UCSD-AML1 (cell line): ENCODE data around the gene TPSAB1.

ENCODE experiments used
- DNase-seq: peaks from one replicate; lab custom pipeline; 2025; ENCODE audit not compliant: unreplicated experiment; lab: John Stamatoyannopoulos, UW

Gene TPSAB1

DNA sequence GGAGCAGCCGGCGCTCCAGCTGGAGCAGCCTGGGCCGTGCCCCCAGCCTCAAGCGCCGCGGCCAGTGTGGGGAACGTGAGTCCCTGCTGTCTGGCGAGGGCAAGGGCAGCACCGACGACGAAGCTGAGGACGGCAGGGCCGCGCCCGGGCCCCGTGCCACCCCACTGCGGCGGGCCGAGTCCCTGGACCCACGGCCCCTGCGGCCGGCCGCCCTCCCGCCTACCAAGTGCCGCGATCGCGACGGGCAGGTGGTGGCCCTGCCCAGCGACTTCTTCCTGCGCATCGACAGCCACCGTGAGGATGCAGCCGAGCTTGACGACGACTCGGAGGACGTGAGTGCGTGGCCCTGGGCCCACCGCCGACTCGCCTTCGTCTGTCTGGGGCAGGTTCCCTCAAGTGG is 31.4 kb upstream of the TPSAB1 start:
- no peak for DNase-seq

DNA sequence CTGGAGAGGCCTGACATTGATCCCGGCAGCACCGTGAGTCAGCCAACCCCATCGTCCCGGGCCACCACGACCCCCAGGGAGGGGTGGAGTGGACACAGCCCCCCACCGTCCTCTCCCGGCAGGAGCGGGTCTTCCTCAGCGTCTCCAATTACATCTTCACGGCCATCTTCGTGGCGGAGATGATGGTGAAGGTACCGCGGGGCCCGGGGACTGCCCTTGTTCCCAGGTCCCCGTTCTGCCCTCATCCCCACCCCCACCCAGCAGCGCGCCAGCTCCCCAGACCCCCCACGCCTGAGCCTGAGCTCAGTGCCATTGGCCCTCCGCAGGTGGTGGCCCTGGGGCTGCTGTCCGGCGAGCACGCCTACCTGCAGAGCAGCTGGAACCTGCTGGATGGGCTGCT is 30.0 kb upstream of the TPSAB1 start:
- no peak for DNase-seq

DNA sequence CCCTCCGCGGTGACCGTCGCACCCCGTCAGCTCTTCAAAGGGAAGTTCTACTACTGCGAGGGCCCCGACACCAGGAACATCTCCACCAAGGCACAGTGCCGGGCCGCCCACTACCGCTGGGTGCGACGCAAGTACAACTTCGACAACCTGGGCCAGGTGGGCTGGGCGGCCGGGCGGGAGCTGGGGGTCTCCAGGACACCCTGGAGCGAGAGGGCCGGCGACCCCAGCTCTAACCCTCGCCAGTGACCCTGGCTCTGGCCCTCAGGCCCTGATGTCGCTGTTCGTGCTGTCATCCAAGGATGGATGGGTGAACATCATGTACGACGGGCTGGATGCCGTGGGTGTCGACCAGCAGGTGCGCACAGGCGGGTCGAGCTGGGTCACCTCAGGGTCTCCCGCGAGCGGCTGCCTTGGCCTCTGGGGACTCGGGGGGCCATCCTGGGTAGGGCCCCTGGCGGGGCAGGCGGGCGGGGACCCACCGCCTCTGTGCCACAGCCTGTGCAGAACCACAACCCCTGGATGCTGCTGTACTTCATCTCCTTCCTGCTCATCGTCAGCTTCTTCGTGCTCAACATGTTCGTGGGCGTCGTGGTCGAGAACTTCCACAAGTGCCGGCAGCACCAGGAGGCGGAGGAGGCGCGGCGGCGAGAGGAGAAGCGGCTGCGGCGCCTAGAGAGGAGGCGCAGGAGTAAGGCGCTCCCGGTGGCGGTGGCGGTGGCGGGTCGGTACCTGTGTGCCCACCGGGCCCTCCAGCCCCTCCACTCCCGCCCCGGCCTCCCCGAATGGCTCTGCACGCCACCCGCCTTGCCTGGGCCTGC is 28.8 kb upstream of the TPSAB1 start:
- no peak for DNase-seq

GRCh38 chr16:1212616-1213194 is 27.8 kb upstream of the TPSAB1 start:
- DNase-seq = no peak

GRCh38 chr16:1213231-1213630 is 27.3 kb upstream of the TPSAB1 start:
- no peak for DNase-seq

- no peak for DNase-seq
Observed at GRCh38 chr16:1213796-1214372, 26.6 kb upstream of the TPSAB1 start.

GRCh38 chr16:1214719-1215118 is 25.8 kb upstream of the TPSAB1 start:
- no peak for DNase-seq

- no peak for DNase-seq
Observed at GRCh38 chr16:1215574-1216295, 24.8 kb upstream of the TPSAB1 start.

GRCh38 chr16:1216296-1216619 is 24.2 kb upstream of the TPSAB1 start:
- peak; percentile 22 for DNase-seq

- no peak for DNase-seq
Observed at GRCh38 chr16:1216681-1217400, 23.7 kb upstream of the TPSAB1 start.

GRCh38 chr16:1217526-1217925 is 23.0 kb upstream of the TPSAB1 start:
- no peak for DNase-seq

GRCh38 chr16:1218061-1218929 is 22.2 kb upstream of the TPSAB1 start:
- DNase-seq = no peak

DNA sequence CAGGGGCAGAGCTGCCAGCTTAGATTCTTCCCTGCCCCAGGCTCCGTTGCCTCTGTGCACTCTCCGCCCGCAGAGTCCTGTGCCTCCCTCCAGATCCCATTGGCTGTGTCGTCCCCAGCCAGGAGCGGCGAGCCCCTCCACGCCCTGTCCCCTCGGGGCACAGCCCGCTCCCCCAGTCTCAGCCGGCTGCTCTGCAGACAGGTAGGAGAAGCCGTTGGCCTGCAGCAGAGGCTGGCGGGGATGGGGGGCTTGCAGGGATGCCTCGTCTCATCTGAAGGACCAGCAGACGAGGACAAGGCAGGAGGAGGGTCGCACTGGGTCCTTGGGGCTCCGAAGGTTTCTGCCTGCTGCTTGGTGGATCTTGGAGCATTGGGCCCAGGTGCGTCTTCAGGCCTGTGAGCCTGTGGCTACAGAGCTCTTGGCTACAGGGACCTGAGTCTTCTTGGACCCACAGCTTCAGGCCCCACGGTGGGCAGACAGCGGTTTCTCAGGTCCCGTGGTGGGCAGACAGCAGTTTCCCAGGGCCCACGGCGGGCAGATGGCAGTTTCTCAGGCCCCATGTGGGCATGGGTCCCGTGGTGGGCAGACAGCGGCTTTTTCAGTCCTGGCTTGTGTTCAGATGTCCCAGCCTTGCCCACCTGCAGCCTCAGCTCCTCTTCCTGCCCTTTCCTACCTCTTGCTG is 21.4 kb upstream of the TPSAB1 start:
- DNase-seq = no peak

- no peak for DNase-seq
Observed at GRCh38 chr16:1220098-1220728, 20.3 kb upstream of the TPSAB1 start.

GRCh38 chr16:1220841-1221627 is 19.5 kb upstream of the TPSAB1 start:
- DNase-seq = no peak

GRCh38 chr16:1221628-1222552 is 18.6 kb upstream of the TPSAB1 start:
- DNase-seq = no peak

DNA sequence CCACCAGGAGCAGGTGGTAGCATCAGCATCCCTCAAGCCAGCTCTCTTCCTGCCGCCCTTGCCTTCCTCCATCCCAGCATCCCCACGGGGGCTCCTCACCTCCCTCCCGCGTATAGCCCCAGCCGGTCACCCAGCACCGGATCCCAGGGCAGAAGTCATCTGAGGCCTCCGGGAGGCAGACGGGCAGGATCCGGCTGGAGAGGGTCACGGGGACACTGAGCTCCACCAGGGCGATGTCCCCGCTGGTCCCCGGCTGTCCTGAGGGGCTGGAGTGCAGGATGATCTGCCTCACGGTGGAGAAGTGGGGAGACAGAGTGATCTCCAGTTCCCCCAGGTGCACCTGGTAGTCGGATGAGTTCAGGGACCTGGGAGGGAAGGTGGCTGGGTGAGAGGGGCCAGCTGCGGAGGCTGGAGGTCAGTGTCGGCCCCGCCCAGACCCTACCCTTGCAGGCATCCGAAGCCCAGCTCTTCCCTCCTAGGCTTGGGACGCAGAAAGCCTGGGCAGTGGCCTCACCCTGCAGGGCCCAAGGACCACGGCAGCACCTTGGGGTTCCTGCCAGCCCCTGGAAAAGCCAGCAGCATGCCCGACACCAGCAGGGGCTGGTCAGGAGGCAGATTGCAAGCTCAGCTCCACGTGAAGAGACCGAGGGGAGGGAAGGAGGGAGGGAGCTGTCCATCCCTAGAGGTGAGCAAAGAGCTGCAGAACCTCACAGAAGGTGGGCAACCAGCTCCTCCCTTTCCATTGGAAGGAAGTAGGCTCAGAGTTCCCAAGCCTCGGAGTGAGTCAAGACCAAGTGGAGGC is 17.8 kb upstream of the TPSAB1 start:
- no peak for DNase-seq
